Transverse colon (tissue), 4 donors: ENCODE data around the gene RAX2.

Experiments used
- CTCF ChIP-seq, 5 experiments: fragments of 200-600 bp in 3 of 5; fragments of 450-650 bp in 2 of 5; sonication (generic) in 3 of 5; IDR thresholded peaks; 1 replicate in 2 of 5; 2 replicates in 3 of 5; pipeline ENCODE4 v1.5.1; 2016 to 2017; ENCODE audit warnings: antibody characterized with exemption in 5 of 5, inconsistent platforms in 3 of 5, mild to moderate bottlenecking in 2 of 5, moderate library complexity in 1 of 5
- POLR2AphosphoS5 ChIP-seq, 3 donors: sonication (generic); formaldehyde crosslinking; IDR thresholded peaks; one replicate each; pipeline ENCODE4 v1.6.1; 2016; ENCODE audit warnings: antibody characterized with exemption in 3 of 3

- TF ChIP-seq CTCF (IDR thresholded peaks at IDR 0.05) = no peak
- no peak for TF ChIP-seq POLR2AphosphoS5 (IDR thresholded peaks at IDR 0.05)
These were observed 46.9 kb downstream of the RAX2 start for GRCh38 chr19:3725121-3725520.
